H1 (cell line): ENCODE data around the gene RGS11. TPM values are rescaled to one million over a fixed set of nuclear protein-coding genes. Genes with fewer than 3 reads are reported as not detected.

Experiments
- CTCF ChIA-PET: fragments of 300-600 bp; sonication (Branson Sonifier 250); formaldehyde crosslinking; loops from one replicate; lab custom pipeline; 2021; ENCODE audit not compliant: partially characterized antibody; lab: Charles Lee
- POLR2A ChIA-PET: fragments of 300-600 bp; sonication (Branson Sonifier 250); formaldehyde crosslinking; loops from one replicate; lab custom pipeline; 2021; ENCODE audit warnings: inconsistent platforms; ENCODE audit not compliant: partially characterized antibody; lab: Charles Lee
- DNase-seq, 2 experiments: peaks; one replicate each; pipeline versions ENCODE4 v3.0.0 to v3.0.0-alpha.2; 2010 to 2022; ENCODE audit warnings: low spot score in 2 of 2, low read depth in 1 of 2, mixed read lengths in 1 of 2
- FAIRE-seq: peaks from 2 replicates; lab custom pipeline; 2011; peaks lifted over from hg19 to GRCh38; lab: Jason Lieb, UNC
- H2AFZ ChIP-seq: 2 replicates; pipeline ENCODE4 v1.8.1; 2012; ENCODE audit warnings: low read length, inconsistent platforms
- H2AK5ac ChIP-seq: 2 replicates; pipeline ENCODE4 v1.6.1; 2013; ENCODE audit warnings: low read depth, low read length
- H2BK120ac ChIP-seq: replicated peaks from 2 replicates; pipeline ENCODE3; 2013; ENCODE audit warnings: low read depth, low read length, inconsistent platforms
- H2BK12ac ChIP-seq: 2 replicates; pipeline ENCODE4 v1.6.1; 2013; ENCODE audit warnings: low read depth, low read length
- H2BK15ac ChIP-seq: 2 replicates; pipeline ENCODE4 v1.6.1; 2013; ENCODE audit warnings: low read length
- H2BK20ac ChIP-seq: 2 replicates; pipeline ENCODE4 v1.6.1; 2013; ENCODE audit warnings: low read length
- H2BK5ac ChIP-seq: 2 replicates; pipeline ENCODE4 v1.6.1; 2013; ENCODE audit warnings: low read depth, low read length
- H3K14ac ChIP-seq: 2 replicates; pipeline ENCODE4 v1.6.1; 2013; ENCODE audit warnings: inconsistent platforms; ENCODE audit not compliant: insufficient read length
- H3K18ac ChIP-seq: 2 replicates; pipeline ENCODE4 v1.6.1; 2013; ENCODE audit warnings: low read length; ENCODE audit errors: extremely low read depth
- H3K23ac ChIP-seq: 2 replicates; pipeline ENCODE4 v1.6.1; 2013; ENCODE audit warnings: inconsistent platforms; ENCODE audit not compliant: insufficient read length
- H3K23me2 ChIP-seq: 2 replicates; pipeline ENCODE4 v1.6.1; 2013; ENCODE audit warnings: low read depth, low read length
- H3K27ac ChIP-seq: 2 replicates; pipeline ENCODE4 v1.6.1; 2011; ENCODE audit warnings: low read depth, low read length, inconsistent platforms
- H3K27me3 ChIP-seq, 4 experiments: replicated peaks in 1 of 4; 1 replicate in 1 of 4; 2 replicates in 3 of 4; pipeline versions ENCODE4 v1.6.1 to v1.8.1; 2011 to 2013; ENCODE audit warnings: low read length in 3 of 4, mild to moderate bottlenecking in 3 of 4, inconsistent platforms in 2 of 4, mixed read lengths in 2 of 4, moderate library complexity in 1 of 4; ENCODE audit not compliant: control insufficient read depth in 3 of 4, insufficient read depth in 3 of 4; ENCODE audit errors: extremely low read depth in 1 of 4
- H3K36me3 ChIP-seq, 4 experiments: 2 replicates each; pipeline versions ENCODE4 v1.6.1 to v1.8.1; 2011 to 2013; ENCODE audit warnings: mild to moderate bottlenecking in 4 of 4, low read length in 3 of 4, moderate library complexity in 2 of 4, control low read depth in 1 of 4, inconsistent platforms in 1 of 4; ENCODE audit not compliant: insufficient read depth in 4 of 4, control insufficient read depth in 2 of 4
- H3K4ac ChIP-seq: replicated peaks from 2 replicates; pipeline ENCODE3; 2013; ENCODE audit warnings: low read length, low read depth, mixed read lengths, inconsistent platforms; ENCODE audit not compliant: insufficient read length
- H3K4me1 ChIP-seq, 4 experiments: replicated peaks in 1 of 4; 1 replicate in 1 of 4; 2 replicates in 3 of 4; pipeline versions ENCODE4 v1.6.1 to v1.8.1; 2011 to 2013; ENCODE audit warnings: low read length in 3 of 4, inconsistent platforms in 2 of 4, mixed read lengths in 1 of 4; ENCODE audit not compliant: insufficient read depth in 4 of 4, control insufficient read depth in 3 of 4
- H3K4me2 ChIP-seq, 2 experiments: 2 replicates each; pipeline versions ENCODE4 v1.6.1 to v1.8.1; 2011 to 2013; ENCODE audit warnings: low read depth in 2 of 2, low read length in 2 of 2, control low read depth in 1 of 2, inconsistent platforms in 1 of 2, mild to moderate bottlenecking in 1 of 2; ENCODE audit not compliant: insufficient read depth in 1 of 2
- H3K4me3 ChIP-seq, 4 experiments: fragments of 200-600, 300-600 bp in 1 of 4; sonication (generic), shearing (Covaris generic), sonication (Bioruptor Twin) in 1 of 4; 2 replicates each; pipeline versions ENCODE4 v1.5.1 to v1.8.1; 2011 to 2016; ENCODE audit warnings: low read length in 4 of 4, low read depth in 3 of 4, control low read depth in 2 of 4, inconsistent platforms in 2 of 4, mild to moderate bottlenecking in 2 of 4, mixed read lengths in 1 of 4, moderate library complexity in 1 of 4; ENCODE audit not compliant: insufficient read depth in 2 of 4; ENCODE audit errors: extremely low read depth in 1 of 4
- H3K56ac ChIP-seq: replicated peaks from 2 replicates; pipeline ENCODE3; 2013; ENCODE audit warnings: low read depth, mild to moderate bottlenecking, mixed read lengths, low read length, inconsistent platforms; ENCODE audit not compliant: insufficient read length
- H3K79me1 ChIP-seq: 2 replicates; pipeline ENCODE4 v1.6.1; 2013; ENCODE audit warnings: low read depth, low read length, control low read depth
- H3K79me2 ChIP-seq, 2 experiments: 2 replicates each; pipeline versions ENCODE4 v1.6.1 to v1.8.1; 2012 to 2013; ENCODE audit warnings: low read length in 2 of 2, mild to moderate bottlenecking in 2 of 2, inconsistent platforms in 1 of 2; ENCODE audit not compliant: insufficient read depth in 2 of 2, control insufficient read depth in 1 of 2
- H3K9ac ChIP-seq, 4 experiments: replicated peaks in 1 of 4; 1 replicate in 1 of 4; 2 replicates in 3 of 4; pipeline versions ENCODE4 v1.6.1 to v1.8.1; 2011 to 2013; ENCODE audit warnings: low read depth in 3 of 4, low read length in 3 of 4, control low read depth in 2 of 4, mild to moderate bottlenecking in 2 of 4, moderate library complexity in 2 of 4, inconsistent platforms in 1 of 4; ENCODE audit errors: extremely low read depth in 1 of 4
- H3K9me3 ChIP-seq, 2 experiments: 2 replicates each; pipeline versions ENCODE4 v1.6.1 to v1.8.1; 2012 to 2013; ENCODE audit warnings: mild to moderate bottlenecking in 2 of 2, moderate library complexity in 2 of 2, control low read depth in 1 of 2, inconsistent platforms in 1 of 2, low read depth in 1 of 2, low read length in 1 of 2, mixed read lengths in 1 of 2; ENCODE audit not compliant: insufficient read depth in 2 of 2
- H4K20me1 ChIP-seq, 2 experiments: replicated peaks in 1 of 2; 2 replicates each; pipeline versions ENCODE3 to v1.8.1; 2011 to 2013; ENCODE audit warnings: inconsistent platforms in 2 of 2, low read length in 2 of 2, mild to moderate bottlenecking in 1 of 2; ENCODE audit not compliant: insufficient read depth in 2 of 2, control insufficient read depth in 1 of 2
- H4K5ac ChIP-seq: 2 replicates; pipeline ENCODE4 v1.6.1; 2013; ENCODE audit warnings: low read length, low read depth, mixed read lengths, inconsistent platforms; ENCODE audit not compliant: insufficient read length
- H4K8ac ChIP-seq: 2 replicates; pipeline ENCODE4 v1.8.0; 2013; ENCODE audit warnings: mild to moderate bottlenecking, moderate library complexity, low read length, inconsistent platforms; ENCODE audit not compliant: insufficient read depth; ENCODE audit errors: extremely low read depth
- H4K91ac ChIP-seq: replicated peaks from 2 replicates; pipeline ENCODE3; 2013; ENCODE audit warnings: low read length, mixed read lengths, inconsistent platforms; ENCODE audit not compliant: insufficient read length
- FOSL1 ChIP-seq: IDR thresholded peaks from 2 replicates; pipeline ENCODE4 v1.6.1; 2011; ENCODE audit warnings: mild to moderate bottlenecking, low read depth, low read length, moderate library complexity; ENCODE audit not compliant: insufficient read depth
- NRF1 ChIP-seq: IDR thresholded peaks from 2 replicates; pipeline ENCODE4 v1.6.1; 2011; ENCODE audit warnings: mild to moderate bottlenecking, low read depth, low read length, improper control_type of control experiment
- POLR2AphosphoS5 ChIP-seq: IDR thresholded peaks from 2 replicates; pipeline ENCODE4 v1.6.1; 2011; ENCODE audit warnings: low read depth, low read length
- RNF2 ChIP-seq: fragments of 200-900, 300-1000 bp; sonication (generic); IDR thresholded peaks from 2 replicates; pipeline ENCODE4 v1.7.1; 2016; ENCODE audit warnings: borderline replicate concordance, low read depth, mild to moderate bottlenecking, antibody characterized with exemption, low read length; ENCODE audit not compliant: poor library complexity, severe bottlenecking; ENCODE audit errors: missing control alignments
- TBP ChIP-seq: IDR thresholded peaks from 2 replicates; pipeline ENCODE4 v1.6.1; 2011; ENCODE audit warnings: low read depth, low read length, improper control_type of control experiment
- WGBS, 2 experiments: shearing (Covaris generic) in 1 of 2; methylation state at CpG; one replicate each; pipeline versions ENCODE4 v1.1.6 to v1.1.7; 2013 to 2015; ENCODE audit warnings: low lambda C conversion rate in 2 of 2, mixed read lengths in 2 of 2, inconsistent platforms in 1 of 2, low coverage in 1 of 2, missing lambda C conversion rate in 1 of 2; ENCODE audit not compliant: insufficient replicate concordance in 2 of 2, insufficient coverage in 1 of 2, insufficient read length in 1 of 2; ENCODE audit errors: extremely low coverage in 1 of 2, missing lambda C conversion rate in 1 of 2; 5-methylcytosine and 5-hydroxymethylcytosine counted together
- polyA plus RNA-seq, 7 experiments: library from polyadenylated mRNA; depleted of rRNA in 3 of 7; stranded (reverse) in 5 of 7; unstranded in 2 of 7; fragments of >200 nt in 5 of 7; fragments of 200-250 nt in 2 of 7; gene quantifications; 1 replicate in 5 of 7; 2 replicates in 1 of 7; 4 replicates in 1 of 7; pipeline versions ENCODE4 v1.2.1 to v1.2.3, GENCODE V29; 2011 to 2013; ENCODE audit warnings: missing spikeins in 2 of 7, mixed read lengths in 2 of 7
- total RNA-seq: library from RNA; stranded (reverse); fragmentation: NEBNext Ultra II Directional; extraction: Animal tissue kit (Norgen Biotek cat#: 25700); gene quantifications from 2 replicates; pipeline ENCODE4 v1.2.1, GENCODE V29; 2021

The RGS11 gene
- total and polyA plus RNA-seq, 2 of the 8 experiments (the other 6 are each of a cell fraction or from before 2014, with no cell fraction given) = 0.84 to 1.2 TPM

DNA sequence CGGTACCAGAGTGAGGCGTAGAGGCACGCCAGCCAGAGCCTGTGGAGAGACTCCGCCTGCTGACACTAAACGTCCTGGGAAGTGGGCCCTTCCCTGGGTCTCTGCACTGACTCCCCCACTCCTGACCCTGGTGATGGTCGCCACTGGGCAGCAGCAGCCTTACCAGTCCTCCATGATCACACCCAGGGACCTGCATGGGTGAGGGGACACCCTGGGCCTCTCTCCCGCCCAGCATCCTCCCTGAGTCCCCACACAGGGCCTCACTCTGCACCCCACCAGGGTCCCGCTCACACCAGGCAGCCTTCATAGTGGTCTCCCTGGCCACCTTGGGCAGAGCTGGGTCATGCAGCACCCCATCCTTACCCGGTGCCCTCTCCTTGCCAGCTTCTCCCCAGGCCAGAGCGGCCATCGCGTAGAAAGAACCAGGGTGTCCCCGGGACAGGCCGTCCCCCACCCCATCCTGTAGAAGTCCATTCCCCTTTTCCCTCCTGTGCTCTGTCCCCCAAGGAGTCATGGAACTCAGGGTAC lies 10.7 kb downstream of the RGS11 start:
- peaks cover 4% of the 10 kb centered on the region; the same call in 1 of the 2 replicates for H3K23me2 ChIP-seq
- H4K91ac ChIP-seq = no peak overlapping the region
- no peaks in the 10 kb centered on the region for H3K79me2 ChIP-seq
- H2BK20ac ChIP-seq = no peak overlapping the region
- no peak overlapping the region for H3K56ac ChIP-seq
- peaks cover 5 to 11% (median 7%) of the 10 kb centered on the region in 4 experiments; a peak in 6 of 8 replicates for H3K36me3 ChIP-seq
- peak overlapping the region; percentile 35; the same call in 1 of the 2 replicates for H2BK5ac ChIP-seq
- H3K18ac ChIP-seq = no peak overlapping the region
- H2BK15ac ChIP-seq = no peak overlapping the region
- no peaks in the 10 kb centered on the region; a peak in 1 of 7 replicates for H3K4me1 ChIP-seq
- H2AK5ac ChIP-seq = no peak overlapping the region
- no peak overlapping the region for H3K4me2 ChIP-seq
- H2BK120ac ChIP-seq = no peak overlapping the region
- CTCF ChIA-PET = interaction anchor here (0.9 to 1.4 kb wide), 3 partner anchors 39 to 97 kb away, joined by 3 to 4 read pairs (median 3); no protein-coding TSS in a partner anchor
- no peaks in the 10 kb centered on the region for H3K79me1 ChIP-seq
- no peaks in the 10 kb centered on the region for H3K27me3 ChIP-seq
- H3K23ac ChIP-seq = no peak overlapping the region
- DNase-seq = no peak
- H3K14ac ChIP-seq = no peak overlapping the region
- no peak overlapping the region for H4K5ac ChIP-seq
- FAIRE-seq = no peak
- no peak overlapping the region for H4K8ac ChIP-seq
- H4K20me1 ChIP-seq = peaks cover 0 to 17% of the 10 kb centered on the region in 2 experiments
- H2BK12ac ChIP-seq = no peak overlapping the region
- 92% methylated on average over 14 of the region's 14 CpGs; no CpG with 5 or more reads in 1 of the 2 experiments for WGBS, 2 experiments
- no peak overlapping the region for H3K9ac ChIP-seq
- no peak overlapping the region for H3K4ac ChIP-seq
- no peaks in the 10 kb centered on the region for H3K9me3 ChIP-seq
- no peak overlapping the region for H3K4me3 ChIP-seq
- H3K27ac ChIP-seq = no peak overlapping the region; the same call in 1 of the 2 replicates
- no peak overlapping the region for H2AFZ ChIP-seq
- POLR2A ChIA-PET = no interaction called here
- TF ChIP-seq RNF2 (no peak), FOSL1 (no peak), POLR2AphosphoS5 (no peak), NRF1 (no peak), TBP (no peak)
